DOHH2 (cell line): ENCODE data around the gene C13orf42.

ENCODE experiments used
- H3F3A ChIP-seq: fragments of 200-600 bp; sonication (generic), shearing (Covaris generic); 2 replicates; pipeline ENCODE4 v1.6.0; 2016; ENCODE audit warnings: antibody characterized with exemption, mild to moderate bottlenecking; ENCODE audit not compliant: control insufficient read depth, insufficient read depth
- H3K27ac ChIP-seq: fragments of 200-600 bp; sonication (generic); 2 replicates; pipeline ENCODE4 v1.5.1; 2014; ENCODE audit warnings: low read depth, mild to moderate bottlenecking, low read length, moderate library complexity
- H3K27me3 ChIP-seq: fragments of 200-600 bp; sonication (generic); 2 replicates; pipeline ENCODE4 v1.6.1; 2014; ENCODE audit warnings: mild to moderate bottlenecking, low read length, mixed read lengths; ENCODE audit not compliant: control insufficient read depth
- H3K36me3 ChIP-seq: fragments of 200-600 bp; sonication (generic); 2 replicates; pipeline ENCODE4 v1.6.1; 2014; ENCODE audit warnings: mild to moderate bottlenecking, low read length, moderate library complexity, mixed read lengths; ENCODE audit not compliant: control insufficient read depth
- H3K4me1 ChIP-seq: fragments of 200-600 bp; sonication (generic); 2 replicates; pipeline ENCODE4 v1.6.1; 2014; ENCODE audit warnings: mild to moderate bottlenecking, low read length, mixed read lengths; ENCODE audit not compliant: control insufficient read depth
- H3K4me2 ChIP-seq: fragments of 200-600 bp; sonication (generic); 2 replicates; pipeline ENCODE4 v1.6.0; 2014; ENCODE audit warnings: mild to moderate bottlenecking, low read length, moderate library complexity
- H3K4me3 ChIP-seq: fragments of 200-600 bp; sonication (generic); 2 replicates; pipeline ENCODE4 v1.5.1; 2014; ENCODE audit warnings: mild to moderate bottlenecking, low read length, mixed read lengths
- H3K79me2 ChIP-seq: fragments of 200-600 bp; sonication (generic); 2 replicates; pipeline ENCODE4 v1.6.1; 2014; ENCODE audit warnings: mild to moderate bottlenecking, low read length, mixed read lengths; ENCODE audit not compliant: control insufficient read depth
- H3K9me2 ChIP-seq: fragments of 200-600 bp; sonication (generic); replicated peaks from 2 replicates; pipeline ENCODE4 v1.6.1; 2014; ENCODE audit warnings: mild to moderate bottlenecking, low read length, mixed read lengths; ENCODE audit not compliant: control insufficient read depth
- H3K9me3 ChIP-seq: fragments of 200-600 bp; sonication (generic); 2 replicates; pipeline ENCODE4 v1.6.1; 2014; ENCODE audit warnings: antibody characterized with exemption, low read length, mixed read lengths; ENCODE audit not compliant: control insufficient read depth, insufficient read depth
- H4K20me1 ChIP-seq: fragments of 200-600 bp; sonication (generic); 2 replicates; pipeline ENCODE4 v1.6.0; 2014; ENCODE audit warnings: low read depth, mild to moderate bottlenecking, antibody characterized with exemption, low read length, moderate library complexity; ENCODE audit not compliant: control insufficient read depth, insufficient read depth
- CTCF ChIP-seq: fragments of 200-600 bp; sonication (generic); IDR thresholded peaks from one replicate; pipeline ENCODE4 v1.5.1; 2014; ENCODE audit warnings: antibody characterized with exemption, mild to moderate bottlenecking, low read depth, low read length; ENCODE audit not compliant: poor library complexity, severe bottlenecking
- EZH2phosphoT487 ChIP-seq: fragments of 200-600 bp; sonication (generic); IDR thresholded peaks from 2 replicates; pipeline ENCODE4 v1.6.1; 2017; ENCODE audit warnings: borderline replicate concordance, mild to moderate bottlenecking, antibody characterized with exemption, low read length, moderate library complexity, mixed read lengths

Gene C13orf42

GRCh38 chr13:51057906-51058305, 53.2 kb downstream of the C13orf42 start:
- Histone ChIP-seq H3K27ac (no peak overlapping the region), H3F3A (no peaks in the 10 kb centered on the region), H3K36me3 (no peaks in the 10 kb centered on the region), H3K4me3 (no peak overlapping the region), H3K79me2 (no peaks in the 10 kb centered on the region), H3K9me3 (no peaks in the 10 kb centered on the region), H4K20me1 (no peaks in the 10 kb centered on the region), H3K4me2 (no peak overlapping the region), H3K4me1 (0 out of 2 replicates have a peak, but pooled peaks cover 3% of the 10 kb centered on the region), H3K27me3 (no peaks in the 10 kb centered on the region), H3K9me2 (no peaks in the 10 kb centered on the region)
- no peak for TF ChIP-seq CTCF
- no peak for TF ChIP-seq EZH2phosphoT487

GRCh38 chr13:51057001-51057400, 54.1 kb downstream of the C13orf42 start:
- H3K36me3 ChIP-seq: no peaks in the 10 kb centered on the region
- no peak overlapping the region for H3K27ac ChIP-seq
- H3K79me2 ChIP-seq: no peaks in the 10 kb centered on the region
- no peak overlapping the region for H3K4me2 ChIP-seq
- no peak for TF ChIP-seq CTCF
- no peak for TF ChIP-seq EZH2phosphoT487
- H3K9me3 ChIP-seq: no peaks in the 10 kb centered on the region
- H3F3A ChIP-seq: no peaks in the 10 kb centered on the region
- H4K20me1 ChIP-seq: no peaks in the 10 kb centered on the region
- H3K27me3 ChIP-seq: no peaks in the 10 kb centered on the region
- H3K4me1 ChIP-seq: 0 out of 2 replicates have a peak, but pooled peaks cover 3% of the 10 kb centered on the region
- no peak overlapping the region for H3K4me3 ChIP-seq
- no peaks in the 10 kb centered on the region for H3K9me2 ChIP-seq

GRCh38 chr13:51052581-51052980, 58.5 kb downstream of the C13orf42 start:
- Histone ChIP-seq H3K9me3 (no peaks in the 10 kb centered on the region), H3K36me3 (no peaks in the 10 kb centered on the region), H3K4me3 (no peak overlapping the region), H4K20me1 (no peaks in the 10 kb centered on the region), H3K27me3 (no peaks in the 10 kb centered on the region), H3K9me2 (no peaks in the 10 kb centered on the region), H3K4me1 (0 out of 2 replicates have a peak, but pooled peaks cover 3% of the 10 kb centered on the region), H3K27ac (no peak overlapping the region), H3K4me2 (no peak overlapping the region), H3K79me2 (no peaks in the 10 kb centered on the region), H3F3A (no peaks in the 10 kb centered on the region)
- TF ChIP-seq CTCF: no peak
- no peak for TF ChIP-seq EZH2phosphoT487
